GM12801 (cell line): Measurements from ENCODE around the gene TSPAN6.

ENCODE experiments used
- TF ChIP-seq, protein P1 (sequence below): IDR thresholded peaks from one replicate; pipeline ENCODE4 v1.5.1; 2011; ENCODE audit warnings: control low read depth; ENCODE audit not compliant: insufficient read length; ENCODE audit errors: extremely low read depth

Gene TSPAN6

DNA sequence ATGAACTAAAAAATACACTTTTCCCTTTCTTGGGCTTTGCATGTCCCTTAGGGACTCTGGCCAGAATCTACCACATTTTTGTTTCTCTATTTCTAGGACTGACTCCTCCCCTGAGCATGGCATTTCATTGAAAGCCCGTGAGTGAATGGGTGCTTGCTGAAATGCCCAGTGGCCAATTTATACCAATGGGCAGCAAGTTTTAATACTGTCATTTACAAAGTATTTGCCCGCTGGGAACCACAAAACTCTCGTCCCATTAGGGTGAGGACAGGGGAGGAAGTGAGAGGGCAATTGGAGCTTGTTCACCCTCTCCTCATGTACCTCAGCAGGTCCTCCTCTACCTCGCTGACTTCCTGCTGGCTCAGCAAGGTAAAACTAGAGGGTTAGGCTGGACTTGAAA lies 8.5 kb upstream of the TSPAN6 start:
- TF ChIP-seq, protein P1, sequence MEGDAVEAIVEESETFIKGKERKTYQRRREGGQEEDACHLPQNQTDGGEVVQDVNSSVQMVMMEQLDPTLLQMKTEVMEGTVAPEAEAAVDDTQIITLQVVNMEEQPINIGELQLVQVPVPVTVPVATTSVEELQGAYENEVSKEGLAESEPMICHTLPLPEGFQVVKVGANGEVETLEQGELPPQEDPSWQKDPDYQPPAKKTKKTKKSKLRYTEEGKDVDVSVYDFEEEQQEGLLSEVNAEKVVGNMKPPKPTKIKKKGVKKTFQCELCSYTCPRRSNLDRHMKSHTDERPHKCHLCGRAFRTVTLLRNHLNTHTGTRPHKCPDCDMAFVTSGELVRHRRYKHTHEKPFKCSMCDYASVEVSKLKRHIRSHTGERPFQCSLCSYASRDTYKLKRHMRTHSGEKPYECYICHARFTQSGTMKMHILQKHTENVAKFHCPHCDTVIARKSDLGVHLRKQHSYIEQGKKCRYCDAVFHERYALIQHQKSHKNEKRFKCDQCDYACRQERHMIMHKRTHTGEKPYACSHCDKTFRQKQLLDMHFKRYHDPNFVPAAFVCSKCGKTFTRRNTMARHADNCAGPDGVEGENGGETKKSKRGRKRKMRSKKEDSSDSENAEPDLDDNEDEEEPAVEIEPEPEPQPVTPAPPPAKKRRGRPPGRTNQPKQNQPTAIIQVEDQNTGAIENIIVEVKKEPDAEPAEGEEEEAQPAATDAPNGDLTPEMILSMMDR, result no peak

GRCh38 chrX:100643956-100644860 lies 7.6 kb upstream of the TSPAN6 start, which contains the start of gene SRPX2:
TSS of gene SRPX2 (plus strand) at chrX:100644199. CDS start at chrX:100646323, 2,124 bp downstream.
- TF ChIP-seq, protein P1, result no peak

DNA sequence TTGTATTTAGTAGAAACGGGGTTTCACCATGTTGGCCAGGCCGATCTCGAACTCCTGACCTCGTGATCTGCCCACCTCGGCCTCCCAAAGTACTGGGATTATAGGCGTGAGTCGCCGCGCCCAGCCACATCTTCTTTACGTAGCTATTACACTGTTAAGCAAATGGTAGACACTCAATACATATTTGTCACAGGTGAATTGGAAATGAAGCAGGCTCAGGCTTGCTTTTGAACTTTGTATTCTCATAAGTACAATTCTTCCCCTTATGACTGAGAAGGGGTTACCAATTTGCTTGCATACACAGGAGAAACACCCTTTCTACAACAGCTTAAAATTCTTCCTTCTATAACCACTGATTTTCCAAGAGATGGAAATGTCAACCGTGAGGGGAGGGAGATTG lies 6.6 kb upstream of the TSPAN6 start:
- TF ChIP-seq, protein P1, result no peak

- TF ChIP-seq, protein P1, result no peak
Measured at GRCh38 chrX:100642290-100642689, 5.7 kb upstream of the TSPAN6 start.

GRCh38 chrX:100635989-100636320 lies 651 bp downstream of the TSPAN6 start:
- TF ChIP-seq, protein P1, result no peak

DNA sequence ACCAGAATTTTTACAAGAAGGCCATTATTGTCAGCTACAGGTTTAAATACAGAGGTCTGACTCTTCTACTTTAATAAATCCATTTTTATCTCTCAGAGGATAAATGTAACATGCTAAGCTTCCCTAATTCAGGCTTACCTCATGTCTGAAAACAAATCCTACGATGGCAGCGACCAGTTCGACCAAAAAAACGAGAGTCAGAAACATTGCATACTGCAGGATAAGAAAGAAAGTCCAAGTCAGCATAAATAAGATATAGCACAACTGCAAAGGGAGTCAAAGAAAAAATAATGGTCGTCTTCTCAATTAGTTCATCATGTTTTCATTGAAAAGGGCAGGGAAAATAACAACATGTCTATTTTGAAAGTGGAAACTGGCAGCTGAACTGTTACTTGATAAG lies 1.6 kb downstream of the TSPAN6 start:
- TF ChIP-seq, protein P1, result no peak

DNA sequence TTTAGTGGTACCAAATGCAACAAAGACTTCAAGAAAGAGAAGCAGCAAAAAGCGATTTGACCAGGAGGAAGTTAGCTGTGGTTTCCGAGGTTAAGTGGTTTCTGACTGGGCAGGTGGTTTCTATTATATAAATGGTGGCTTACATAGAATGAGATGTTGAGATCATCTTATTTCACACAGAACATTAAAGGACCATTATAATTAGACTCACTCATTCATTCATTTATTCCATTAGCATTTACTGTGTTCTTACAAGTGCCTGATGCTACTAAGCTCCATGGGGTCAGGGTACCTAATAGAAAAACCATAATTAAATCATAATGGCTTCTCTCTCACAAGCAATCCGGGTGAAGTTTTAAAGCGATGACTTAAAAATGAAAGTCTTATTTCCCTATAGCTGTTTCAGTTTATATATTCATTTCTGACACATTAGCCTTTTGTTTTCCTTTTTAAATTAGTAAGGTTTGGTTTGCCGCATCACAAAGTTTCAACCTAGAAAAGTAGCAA lies 10.6 kb downstream of the TSPAN6 start:
- TF ChIP-seq, protein P1, result no peak
